Aortic smooth muscle cell (primary cell): Measurements from ENCODE around the gene GAB2. TPM values are rescaled to one million over a fixed set of nuclear protein-coding genes. Genes with fewer than 3 reads are reported as not detected.

ENCODE experiments used
- total RNA-seq: library from RNA; depleted of rRNA; stranded (reverse); fragments of >200 nt; gene quantifications from 2 replicates; pipeline ENCODE4 v1.2.3, GENCODE V29; 2014

Gene GAB2
- 13.3 and 15.7 TPM in 2 replicates for total RNA-seq

GRCh38 chr11:78417175-78417887 is at the start of gene GAB2:
GAB2 (minus strand) TSS chr11:78417820; CDS start chr11:78417720, 100 bp downstream.

GRCh38 chr11:78188286-78189173 is 229.1 kb downstream of the GAB2 start, which contains the start of the genes KCTD21 and USP35:
KCTD21 (minus strand) TSS chr11:78188626; CDS start chr11:78174554, 14,072 bp downstream.
USP35 (plus strand) TSS chr11:78188919; CDS start chr11:78196246, 7,327 bp downstream.

Other genes starting within 250 kb of the GAB2 start
- 7.9 and 8.6 TPM in 2 replicates for gene KCTD21, start 229.2 kb downstream of the GAB2 start, total RNA-seq
- gene USP35, start 228.9 kb downstream of the GAB2 start, total RNA-seq = 14.1 and 14.5 TPM in 2 replicates
- 9.0 and 9.8 TPM in 2 replicates for gene NARS2, start 157.0 kb upstream of the GAB2 start, total RNA-seq